ENCODE data around the gene DEGS1.
"Not testable (repeated sequence)": the region's sequence is repeated elsewhere in the genome, so short reads cannot be mapped to it uniquely, and the experiment has no call there.

The DEGS1 gene

GRCh38 chr1:224182057-224182865 is 779 bp upstream of the DEGS1 start:
- no peak for DNase-seq

- peak; percentile 88 for DNase-seq
Observed at GRCh38 chr1:224183591-224184312, 712 bp downstream of the DEGS1 start.

GRCh38 chr1:224185208-224185607 is 2.2 kb downstream of the DEGS1 start:
- DNase-seq, result no peak

GRCh38 chr1:224188286-224188685 is 5.2 kb downstream of the DEGS1 start:
- no peak for DNase-seq

- no peak for DNase-seq
Observed at GRCh38 chr1:224189561-224189960, 6.5 kb downstream of the DEGS1 start.

- no peak for DNase-seq
Observed at GRCh38 chr1:224192082-224192788, 9.2 kb downstream of the DEGS1 start.

- no peak for DNase-seq
Observed at GRCh38 chr1:224193319-224193966, 10.4 kb downstream of the DEGS1 start.

GRCh38 chr1:224196813-224197600 is 14.0 kb downstream of the DEGS1 start:
- no peak for DNase-seq

GRCh38 chr1:224198572-224198971 is 15.5 kb downstream of the DEGS1 start:
- DNase-seq, result no peak

- no peak for DNase-seq
Observed at GRCh38 chr1:224199679-224200078, 16.6 kb downstream of the DEGS1 start.

GRCh38 chr1:224201383-224201782 is 18.3 kb downstream of the DEGS1 start:
- DNase-seq, result no peak

GRCh38 chr1:224201853-224202252 is 18.8 kb downstream of the DEGS1 start:
- DNase-seq, result no peak

- no peak for DNase-seq
Observed at GRCh38 chr1:224203243-224204016, 20.4 kb downstream of the DEGS1 start.

- no peak for DNase-seq
Observed at GRCh38 chr1:224205438-224205840, 22.4 kb downstream of the DEGS1 start.

- DNase-seq, result not testable (repeated sequence)
Observed at GRCh38 chr1:224205931-224206538, 23.0 kb downstream of the DEGS1 start.

GRCh38 chr1:224211206-224211962 is 28.3 kb downstream of the DEGS1 start:
- peak; percentile 59 for DNase-seq

GRCh38 chr1:224212618-224213061 is 29.6 kb downstream of the DEGS1 start:
- no peak for DNase-seq

GRCh38 chr1:224213438-224214119 is 30.5 kb downstream of the DEGS1 start:
- no peak for DNase-seq

- DNase-seq, result no peak
Observed at GRCh38 chr1:224216382-224216781, 33.3 kb downstream of the DEGS1 start.

All from eye (tissue), 1 donor.